K562 (cell line): ENCODE measurements around the gene ZNRF1.

Experiments used
- CREB1 ChIP-seq, 2 experiments: sonication (generic) in 1 of 2; formaldehyde crosslinking in 1 of 2; IDR thresholded peaks; 2 replicates each; pipeline versions ENCODE4 v1.6.1 to v1.8.0; 2012 to 2022; ENCODE audit warnings: inconsistent platforms in 1 of 2, mild to moderate bottlenecking in 1 of 2, missing genetic modification reagents in 1 of 2, moderate library complexity in 1 of 2
- GATA2 ChIP-seq: sonication (generic); formaldehyde crosslinking; IDR thresholded peaks from 2 replicates; pipeline ENCODE4 v1.4.0; 2020; ENCODE audit warnings: mild to moderate bottlenecking, missing genetic modification reagents
- HLTF ChIP-seq: fragments of 450-650 bp; IDR thresholded peaks from 2 replicates; pipeline ENCODE4 v1.6.1; 2016
- POLR2A ChIP-seq: fragments of 450-650 bp; conservative IDR thresholded peaks from 2 replicates; pipeline ENCODE4 v1.6.1; 2016
- RBM39 ChIP-seq: fragments of 200-400 bp; formaldehyde crosslinking; optimal IDR thresholded peaks from 2 replicates; pipeline ENCODE3; 2018; ENCODE audit warnings: low read depth, low read length
- RFX7 ChIP-seq: fragments of 250-450 bp; sonication (Bioruptor Pico); IDR thresholded peaks from 2 replicates; pipeline ENCODE4 v1.5.1; 2021; ENCODE audit warnings: mild to moderate bottlenecking
- SRF ChIP-seq, 2 experiments: fragments of 250-450, 450-650 bp in 1 of 2; sonication (Bioruptor Pico) in 1 of 2; sonication (generic) in 1 of 2; formaldehyde crosslinking; IDR thresholded peaks; 2 replicates each; pipeline versions ENCODE4 v1.5.0 to v1.5.1; 2020 to 2022; ENCODE audit warnings: mild to moderate bottlenecking in 1 of 2, missing genetic modification reagents in 1 of 2
- ZFP36 ChIP-seq: fragments of 150-350 bp; IDR thresholded peaks from 2 replicates; pipeline ENCODE4 v1.6.1; 2018; ENCODE audit warnings: low read length, low read depth; ENCODE audit not compliant: partially characterized antibody
- ZHX1 ChIP-seq: fragments of 150-350 bp; conservative IDR thresholded peaks from 2 replicates; pipeline ENCODE4 v1.6.1; 2014; ENCODE audit warnings: low read length
- ZNF253 ChIP-seq: fragments of 250-450 bp; sonication (Bioruptor Pico); conservative IDR thresholded peaks from 2 replicates; pipeline ENCODE4 v1.6.1; 2021; ENCODE audit warnings: mild to moderate bottlenecking
- ZNF274 ChIP-seq: IDR thresholded peaks from 2 replicates; pipeline ENCODE4 v1.6.1; 2011; ENCODE audit warnings: low read depth, mild to moderate bottlenecking, low read length, moderate library complexity, borderline replicate concordance
- ZNF830 ChIP-seq: fragments of 250-450 bp; sonication (Bioruptor Pico); IDR thresholded peaks from 2 replicates; pipeline ENCODE4 v1.5.0; 2021; ENCODE audit warnings: mild to moderate bottlenecking
- TF ChIP-seq, protein P1 (sequence below), 2 experiments: fragments of 450-650 bp in 1 of 2; sonication (generic) in 1 of 2; formaldehyde crosslinking in 1 of 2; IDR thresholded peaks; 2 replicates each; pipeline versions ENCODE4 v1.7.1 to v1.9.0; 2016 to 2022; ENCODE audit warnings: inconsistent platforms in 1 of 2, mild to moderate bottlenecking in 1 of 2, missing genetic modification reagents in 1 of 2

GRCh38 chr16:75152635-75153034 is 153.8 kb downstream of the ZNRF1 start:
- no peak for TF ChIP-seq RBM39
- TF ChIP-seq CREB1 (IDR thresholded peaks at IDR 0.05), result no peak
- TF ChIP-seq CREB1 (CRISPR knock-in tag; IDR thresholded peaks at IDR 0.05), result no peak
- no peak for TF ChIP-seq POLR2A
- TF ChIP-seq RFX7 (CRISPR knock-in tag), result no peak
- TF ChIP-seq, protein P1, sequence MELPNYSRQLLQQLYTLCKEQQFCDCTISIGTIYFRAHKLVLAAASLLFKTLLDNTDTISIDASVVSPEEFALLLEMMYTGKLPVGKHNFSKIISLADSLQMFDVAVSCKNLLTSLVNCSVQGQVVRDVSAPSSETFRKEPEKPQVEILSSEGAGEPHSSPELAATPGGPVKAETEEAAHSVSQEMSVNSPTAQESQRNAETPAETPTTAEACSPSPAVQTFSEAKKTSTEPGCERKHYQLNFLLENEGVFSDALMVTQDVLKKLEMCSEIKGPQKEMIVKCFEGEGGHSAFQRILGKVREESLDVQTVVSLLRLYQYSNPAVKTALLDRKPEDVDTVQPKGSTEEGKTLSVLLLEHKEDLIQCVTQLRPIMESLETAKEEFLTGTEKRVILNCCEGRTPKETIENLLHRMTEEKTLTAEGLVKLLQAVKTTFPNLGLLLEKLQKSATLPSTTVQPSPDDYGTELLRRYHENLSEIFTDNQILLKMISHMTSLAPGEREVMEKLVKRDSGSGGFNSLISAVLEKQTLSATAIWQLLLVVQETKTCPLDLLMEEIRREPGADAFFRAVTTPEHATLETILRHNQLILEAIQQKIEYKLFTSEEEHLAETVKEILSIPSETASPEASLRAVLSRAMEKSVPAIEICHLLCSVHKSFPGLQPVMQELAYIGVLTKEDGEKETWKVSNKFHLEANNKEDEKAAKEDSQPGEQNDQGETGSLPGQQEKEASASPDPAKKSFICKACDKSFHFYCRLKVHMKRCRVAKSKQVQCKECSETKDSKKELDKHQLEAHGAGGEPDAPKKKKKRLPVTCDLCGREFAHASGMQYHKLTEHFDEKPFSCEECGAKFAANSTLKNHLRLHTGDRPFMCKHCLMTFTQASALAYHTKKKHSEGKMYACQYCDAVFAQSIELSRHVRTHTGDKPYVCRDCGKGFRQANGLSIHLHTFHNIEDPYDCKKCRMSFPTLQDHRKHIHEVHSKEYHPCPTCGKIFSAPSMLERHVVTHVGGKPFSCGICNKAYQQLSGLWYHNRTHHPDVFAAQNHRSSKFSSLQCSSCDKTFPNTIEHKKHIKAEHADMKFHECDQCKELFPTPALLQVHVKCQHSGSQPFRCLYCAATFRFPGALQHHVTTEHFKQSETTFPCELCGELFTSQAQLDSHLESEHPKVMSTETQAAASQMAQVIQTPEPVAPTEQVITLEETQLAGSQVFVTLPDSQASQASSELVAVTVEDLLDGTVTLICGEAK (IDR thresholded peaks at IDR 0.05), result no peak
- TF ChIP-seq, protein P1 (CRISPR knock-in tag; IDR thresholded peaks at IDR 0.05), result no peak
- TF ChIP-seq ZHX1, result no peak
- no peak for TF ChIP-seq ZNF253
- TF ChIP-seq SRF (CRISPR knock-in tag; IDR thresholded peaks at IDR 0.05), result no peak
- TF ChIP-seq ZNF830, result no peak
- no peak for TF ChIP-seq HLTF
- no peak for TF ChIP-seq GATA2 (CRISPR knock-in tag)
- TF ChIP-seq ZFP36, result no peak
- no peak for TF ChIP-seq ZNF274
